ENCODE measurements around the gene OXCT2.

GRCh38 chr1:39760074-39761008, 10.8 kb downstream of the OXCT2 start:
- TF ChIP-seq FOXJ3 (CRISPR knock-in tag; IDR thresholded peaks at IDR 0.05), result no peak
- no peak for TF ChIP-seq CTCF (IDR thresholded peaks at IDR 0.05)
- no peak for TF ChIP-seq REST (IDR thresholded peaks at IDR 0.05; ENCODE audit: low read depth, low read length)
- TF ChIP-seq, protein P1, sequence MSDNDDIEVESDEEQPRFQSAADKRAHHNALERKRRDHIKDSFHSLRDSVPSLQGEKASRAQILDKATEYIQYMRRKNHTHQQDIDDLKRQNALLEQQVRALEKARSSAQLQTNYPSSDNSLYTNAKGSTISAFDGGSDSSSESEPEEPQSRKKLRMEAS (IDR thresholded peaks at IDR 0.05; ENCODE audit: low read depth), result no peak
- TF ChIP-seq POLR2AphosphoS5 (IDR thresholded peaks at IDR 0.05; ENCODE audit: low read depth, low read length), result no peak
- TF ChIP-seq RAD21 (IDR thresholded peaks at IDR 0.05; ENCODE audit: low read length), result no peak
- no peak for TF ChIP-seq RFX5 (IDR thresholded peaks at IDR 0.05; ENCODE audit: low read length)
- TF ChIP-seq PBX3 (IDR thresholded peaks at IDR 0.05), result no peak
- TF ChIP-seq YY1 (IDR thresholded peaks at IDR 0.05; ENCODE audit: low read depth), result no peak
- TF ChIP-seq JUND (IDR thresholded peaks at IDR 0.05), result no peak
